H9 (cell line): ENCODE measurements around the gene PF4V1. TPM values are rescaled to one million over a fixed set of nuclear protein-coding genes. Genes with fewer than 3 reads are reported as not detected.

Source experiments
- DNase-seq: peaks from one replicate; pipeline ENCODE4 v3.0.0-alpha.2; 2017
- H2AFZ ChIP-seq: one replicate; pipeline ENCODE4 v1.6.1; 2013; ENCODE audit warnings: mild to moderate bottlenecking, low read length, control low read depth, moderate library complexity
- H2AK5ac ChIP-seq: 2 replicates; pipeline ENCODE4 v1.6.1; 2013; ENCODE audit warnings: low read length, control low read depth, mixed read lengths; ENCODE audit not compliant: insufficient read length
- H2BK120ac ChIP-seq: one replicate; pipeline ENCODE4 v1.6.1; 2013; ENCODE audit warnings: low read depth, mild to moderate bottlenecking, low read length, control low read depth, inconsistent platforms; ENCODE audit not compliant: poor library complexity, severe bottlenecking
- H2BK12ac ChIP-seq: 2 replicates; pipeline ENCODE4 v1.6.1; 2013; ENCODE audit warnings: low read length, control low read depth, mixed read lengths, low read depth; ENCODE audit not compliant: insufficient read length
- H2BK15ac ChIP-seq: 2 replicates; pipeline ENCODE4 v1.6.1; 2013; ENCODE audit warnings: low read depth, low read length, control low read depth
- H2BK20ac ChIP-seq: one replicate; pipeline ENCODE4 v1.6.1; 2013; ENCODE audit warnings: low read depth, mild to moderate bottlenecking, low read length, control low read depth, inconsistent platforms; ENCODE audit not compliant: poor library complexity, severe bottlenecking
- H2BK5ac ChIP-seq: 2 replicates; pipeline ENCODE4 v1.6.1; 2013; ENCODE audit warnings: low read length, control low read depth, mixed read lengths; ENCODE audit not compliant: insufficient read length
- H3K14ac ChIP-seq: 2 replicates; pipeline ENCODE4 v1.6.1; 2013; ENCODE audit warnings: low read length, control low read depth; ENCODE audit not compliant: insufficient read depth
- H3K18ac ChIP-seq: 2 replicates; pipeline ENCODE4 v1.6.1; 2013; ENCODE audit warnings: low read depth, mild to moderate bottlenecking, mixed read lengths, low read length, control low read depth; ENCODE audit not compliant: insufficient read length
- H3K23ac ChIP-seq: 2 replicates; pipeline ENCODE4 v1.6.1; 2013; ENCODE audit warnings: low read length, control low read depth, mixed read lengths, low read depth; ENCODE audit not compliant: insufficient read length
- H3K23me2 ChIP-seq: 2 replicates; pipeline ENCODE4 v1.6.1; 2013; ENCODE audit warnings: low read depth, mild to moderate bottlenecking, mixed read lengths, low read length, control low read depth; ENCODE audit not compliant: insufficient read length, poor library complexity, severe bottlenecking
- H3K27ac ChIP-seq: 2 replicates; pipeline ENCODE4 v1.5.1; 2013; ENCODE audit warnings: low read length, control low read depth, mixed read lengths, low read depth; ENCODE audit not compliant: insufficient read length
- H3K27me3 ChIP-seq: 2 replicates; pipeline ENCODE4 v1.6.1; 2013; ENCODE audit warnings: low read length, control low read depth, inconsistent platforms; ENCODE audit not compliant: insufficient read depth
- H3K4ac ChIP-seq: 2 replicates; pipeline ENCODE4 v1.6.1; 2013; ENCODE audit warnings: low read depth, mild to moderate bottlenecking, control low read depth, inconsistent platforms, low read length, moderate library complexity
- H3K4me1 ChIP-seq: 2 replicates; pipeline ENCODE4 v1.6.1; 2013; ENCODE audit warnings: low read length, control low read depth, inconsistent platforms; ENCODE audit not compliant: insufficient read depth
- H3K4me2 ChIP-seq: 2 replicates; pipeline ENCODE4 v1.6.1; 2013; ENCODE audit warnings: low read length, control low read depth, mixed read lengths; ENCODE audit not compliant: insufficient read length, insufficient read depth
- H3K56ac ChIP-seq: 2 replicates; pipeline ENCODE4 v1.6.1; 2013; ENCODE audit warnings: low read depth, mild to moderate bottlenecking, mixed read lengths, low read length, control low read depth; ENCODE audit not compliant: insufficient read length
- H3K79me1 ChIP-seq: 2 replicates; pipeline ENCODE4 v1.6.1; 2013; ENCODE audit warnings: low read depth, mild to moderate bottlenecking, moderate library complexity, low read length, control low read depth, inconsistent platforms; ENCODE audit not compliant: insufficient read depth, poor library complexity, severe bottlenecking
- H3K79me2 ChIP-seq: 2 replicates; pipeline ENCODE4 v1.6.1; 2013; ENCODE audit warnings: low read length, control low read depth, inconsistent platforms; ENCODE audit not compliant: insufficient read depth
- H3K9ac ChIP-seq: 2 replicates; pipeline ENCODE4 v1.6.1; 2013; ENCODE audit warnings: low read length, control low read depth, mixed read lengths; ENCODE audit not compliant: insufficient read length; ENCODE audit errors: extremely low read depth
- H3K9me3 ChIP-seq: one replicate; pipeline ENCODE4 v1.6.1; 2013; ENCODE audit warnings: low read depth, low read length, inconsistent platforms; ENCODE audit not compliant: control insufficient read depth
- H3T11ph ChIP-seq: one replicate; pipeline ENCODE4 v1.6.1; 2013; ENCODE audit warnings: mild to moderate bottlenecking, low read length, control low read depth, inconsistent platforms
- H4K20me1 ChIP-seq: one replicate; pipeline ENCODE4 v1.6.1; 2013; ENCODE audit not compliant: control insufficient read depth, insufficient read length, insufficient read depth
- H4K5ac ChIP-seq: 2 replicates; pipeline ENCODE4 v1.6.1; 2013; ENCODE audit warnings: low read depth, mild to moderate bottlenecking, mixed read lengths, low read length, control low read depth; ENCODE audit not compliant: insufficient read length
- H4K8ac ChIP-seq: replicated peaks from 2 replicates; pipeline ENCODE4 v1.6.1; 2013; ENCODE audit warnings: low read length, control low read depth, mixed read lengths, low read depth; ENCODE audit not compliant: insufficient read length
- H4K91ac ChIP-seq: 2 replicates; pipeline ENCODE4 v1.6.1; 2013; ENCODE audit warnings: low read depth, mild to moderate bottlenecking, moderate library complexity, mixed read lengths, low read length, control low read depth; ENCODE audit not compliant: insufficient read length
- H3K27ac Mint-ChIP-seq, 3 experiments: 2 replicates in 2 of 3; 3 replicates in 1 of 3; pipeline ENCODE4 v1.8.0; 2020 to 2021; ENCODE audit warnings: mixed read lengths in 3 of 3, mild to moderate bottlenecking in 1 of 3, moderate library complexity in 1 of 3
- H3K27me3 Mint-ChIP-seq: 2 replicates; pipeline ENCODE4 v1.8.0; 2021; ENCODE audit warnings: low read depth, mild to moderate bottlenecking, moderate library complexity, mixed read lengths
- H3K36me3 Mint-ChIP-seq, 3 experiments: 2 replicates in 2 of 3; 3 replicates in 1 of 3; pipeline ENCODE4 v1.8.0; 2020 to 2021; ENCODE audit warnings: low read depth in 3 of 3, mixed read lengths in 3 of 3; ENCODE audit not compliant: insufficient read depth in 1 of 3
- H3K4me1 Mint-ChIP-seq, 2 experiments: 2 replicates each; pipeline ENCODE4 v1.8.0; 2020; ENCODE audit warnings: mixed read lengths in 2 of 2
- H3K4me3 Mint-ChIP-seq, 2 experiments: 2 replicates in 1 of 2; 3 replicates in 1 of 2; pipeline ENCODE4 v1.8.0; 2020 to 2021; ENCODE audit warnings: mild to moderate bottlenecking in 2 of 2, mixed read lengths in 2 of 2, moderate library complexity in 1 of 2
- H3K9me3 Mint-ChIP-seq, 2 experiments: 2 replicates in 1 of 2; 3 replicates in 1 of 2; pipeline ENCODE4 v1.8.0; 2020; ENCODE audit warnings: mild to moderate bottlenecking in 2 of 2, mixed read lengths in 2 of 2, moderate library complexity in 1 of 2
- CTCF ChIP-seq: fragments of 200-600 bp; sonication (generic); conservative IDR thresholded peaks from 3 replicates; pipeline ENCODE4 v1.8.0; 2021; ENCODE audit warnings: antibody characterized with exemption, mild to moderate bottlenecking
- WGBS: extraction: QIAGEN DNeasy Blood & Tissue Kit; methylation state at CpG from one replicate; pipeline ENCODE4 v1.1.7; 2013; ENCODE audit warnings: missing lambda C conversion rate, low lambda C conversion rate, mixed read lengths; ENCODE audit not compliant: insufficient read length; ENCODE audit errors: extremely low coverage; 5-methylcytosine and 5-hydroxymethylcytosine counted together
- total RNA-seq: library from RNA; stranded (reverse); gene quantifications from 2 replicates; pipeline ENCODE4 v1.2.1, GENCODE V29; 2021

The PF4V1 gene
- total RNA-seq, 1 experiment from 2014 or later = not detected

GRCh38 chr4:73901031-73901430 lies 47.9 kb downstream of the PF4V1 start:
- Histone ChIP-seq H3K79me1 (no peaks in the 10 kb centered on the region), H3K23me2 (no peaks in the 10 kb centered on the region), H3K27ac (no peak overlapping the region), H3K9me3 (no peaks in the 10 kb centered on the region), H3K18ac (no peak overlapping the region), H3K27me3 (no peaks in the 10 kb centered on the region), H3T11ph (no peak overlapping the region), H4K91ac (no peak overlapping the region), H2AFZ (peak overlapping the region; percentile 70), H3K79me2 (no peaks in the 10 kb centered on the region), H2BK12ac (no peak overlapping the region), H3K4me2 (no peak overlapping the region), H3K4me1 (no peaks in the 10 kb centered on the region; the same call in 1 of the 2 replicates), H4K8ac (no peak overlapping the region), H2BK120ac (no peak overlapping the region), H4K5ac (no peak overlapping the region), H2BK20ac (no peak overlapping the region), H3K4ac (no peak overlapping the region), H2BK5ac (no peak overlapping the region), H2BK15ac (no peak overlapping the region), H2AK5ac (no peak overlapping the region), H3K56ac (no peak overlapping the region), H3K9ac (no peak overlapping the region), H3K14ac (no peak overlapping the region), H4K20me1 (no peaks in the 10 kb centered on the region), H3K23ac (no peak overlapping the region)
- Mint-ChIP-seq H3K4me3 (no peak overlapping the region), H3K9me3 (no peaks in the 10 kb centered on the region), H3K4me1 (peaks cover 3 to 7% of the 10 kb centered on the region in 2 experiments; a peak in 2 of 4 replicates), H3K36me3 (no peaks in the 10 kb centered on the region), H3K27ac (no peak overlapping the region), H3K27me3 (no peaks in the 10 kb centered on the region)
- no peak for TF ChIP-seq CTCF
- WGBS = no CpG with 5 or more reads among the region's 5 CpGs
- no peak for DNase-seq
